GM18520 (cell line): ENCODE measurements around the gene LRRN3.
"Not testable (repeated sequence)": the region's sequence is repeated elsewhere in the genome, so short reads cannot be mapped to it uniquely, and the experiment has no call there.

Experiments
- ATAC-seq: cut with Tn5 transposase; IDR thresholded peaks from one replicate; pipeline ENCODE4 v1.9.1; 2021; ENCODE audit not compliant: unreplicated experiment

LRRN3 gene

GRCh38 chr7:111090846-111091245 lies at the start of gene LRRN3:
Gene LRRN3, plus strand, starts transcription at chr7:111091127. Its CDS starts 31,646 bp downstream, at chr7:111122773.
- ATAC-seq: no peak

GRCh38 chr7:111041577-111041976 lies 49.4 kb upstream of the LRRN3 start:
- no peak for ATAC-seq

- ATAC-seq: no peak
These were observed 48.1 kb upstream of the LRRN3 start for GRCh38 chr7:111042842-111043241.

- peak; percentile 88 for ATAC-seq
These were observed 47.4 kb upstream of the LRRN3 start for GRCh38 chr7:111043561-111043960.

- ATAC-seq: no peak
These were observed 45.5 kb upstream of the LRRN3 start for GRCh38 chr7:111045449-111045848.

- no peak for ATAC-seq
These were observed 43.3 kb upstream of the LRRN3 start for GRCh38 chr7:111047595-111047994.

GRCh38 chr7:111049971-111050680 lies 40.8 kb upstream of the LRRN3 start:
- no peak for ATAC-seq

- ATAC-seq: no peak
These were observed 40.0 kb upstream of the LRRN3 start for GRCh38 chr7:111050875-111051416.

GRCh38 chr7:111051832-111052231 lies 39.1 kb upstream of the LRRN3 start:
- ATAC-seq: no peak

- ATAC-seq: no peak
These were observed 37.9 kb upstream of the LRRN3 start for GRCh38 chr7:111053035-111053434.

- no peak for ATAC-seq
These were observed 34.6 kb upstream of the LRRN3 start for GRCh38 chr7:111056371-111056770.

GRCh38 chr7:111057066-111057465 lies 33.9 kb upstream of the LRRN3 start:
- no peak for ATAC-seq

- ATAC-seq: no peak
These were observed 31.1 kb upstream of the LRRN3 start for GRCh38 chr7:111059833-111060232.

- ATAC-seq: no peak
These were observed 27.8 kb upstream of the LRRN3 start for GRCh38 chr7:111063166-111063565.

- ATAC-seq: no peak
These were observed 23.7 kb upstream of the LRRN3 start for GRCh38 chr7:111067251-111067650.

- no peak for ATAC-seq
These were observed 23.2 kb upstream of the LRRN3 start for GRCh38 chr7:111067682-111068081.

GRCh38 chr7:111068618-111069017 lies 22.3 kb upstream of the LRRN3 start:
- no peak for ATAC-seq

- no peak for ATAC-seq
These were observed 19.4 kb upstream of the LRRN3 start for GRCh38 chr7:111071556-111071955.

GRCh38 chr7:111072658-111073057 lies 18.3 kb upstream of the LRRN3 start:
- not testable (repeated sequence) for ATAC-seq

GRCh38 chr7:111074071-111074747 lies 16.7 kb upstream of the LRRN3 start:
- ATAC-seq: peak; percentile 39

- no peak for ATAC-seq
These were observed 16.2 kb upstream of the LRRN3 start for GRCh38 chr7:111074748-111075146.

GRCh38 chr7:111075498-111075897 lies 15.4 kb upstream of the LRRN3 start:
- no peak for ATAC-seq
